Activated CD4-positive, alpha-beta T cell treated with anti-CD3 and anti-CD28 coated beads, Interleukin-2, amount 10 ng/mL, durations not matched to agents 7 days and 5 days (primary cell): ENCODE data around the gene SFXN2. TPM values are rescaled to one million over a fixed set of nuclear protein-coding genes. Genes with fewer than 3 reads are reported as not detected.
A peak's percentile ranks its signal among the peaks of the same experiment; 100 is the strongest.

Source experiments
- CTCF ChIA-PET: fragments of 350-600 bp; sonication (Branson Sonifier 250); formaldehyde crosslinking; loops from one replicate; lab custom pipeline; 2021; ENCODE audit warnings: antibody characterized with exemption; lab: Charles Lee
- POLR2A ChIA-PET: fragments of 350-600 bp; sonication (Branson Sonifier 250); formaldehyde crosslinking; loops from one replicate; lab custom pipeline; 2021; ENCODE audit warnings: antibody characterized with exemption; lab: Charles Lee
- DNase-seq: peaks from one replicate; pipeline ENCODE4 v3.0.0-alpha.2; 2020
- H3K27ac Mint-ChIP-seq: one replicate; pipeline ENCODE4 v1.8.0; 2021; ENCODE audit warnings: mild to moderate bottlenecking, moderate library complexity, mixed read lengths
- H3K27me3 Mint-ChIP-seq: one replicate; pipeline ENCODE4 v1.8.0; 2021; ENCODE audit warnings: mixed read lengths
- H3K36me3 Mint-ChIP-seq: one replicate; pipeline ENCODE4 v1.8.0; 2021; ENCODE audit warnings: low read depth, mixed read lengths
- H3K4me1 Mint-ChIP-seq: one replicate; pipeline ENCODE4 v1.8.0; 2021; ENCODE audit warnings: mixed read lengths
- H3K4me3 Mint-ChIP-seq: one replicate; pipeline ENCODE4 v1.8.0; 2021; ENCODE audit warnings: mild to moderate bottlenecking, moderate library complexity, mixed read lengths
- H3K9me3 Mint-ChIP-seq: one replicate; pipeline ENCODE4 v1.8.0; 2021; ENCODE audit warnings: mixed read lengths
- total RNA-seq, 2 experiments: library from RNA; stranded (reverse); gene quantifications; one replicate each; pipeline ENCODE4 v1.2.3, GENCODE V29; 2021

Gene SFXN2
- total RNA-seq, 2 experiments from 2014 or later = 20.7 to 23.6 TPM

- H3K4me1 Mint-ChIP-seq = peaks cover 47% of the 10 kb centered on the region
- no peak for DNase-seq
- no peaks in the 10 kb centered on the region for H3K9me3 Mint-ChIP-seq
- peak overlapping the region; percentile 63 for H3K4me3 Mint-ChIP-seq
- no peaks in the 10 kb centered on the region for H3K27me3 Mint-ChIP-seq
- H3K36me3 Mint-ChIP-seq = peaks cover 4% of the 10 kb centered on the region
- ChIA-PET CTCF (interaction anchor here (1.2 to 5.6 kb wide), 6 partner anchors 9 to 38 kb away, joined by 3 to 22 read pairs (median 6); partner anchors contain the start of gene TRIM8), POLR2A (no interaction called here)
- peak overlapping the region; percentile 85 for H3K27ac Mint-ChIP-seq
These were observed 39.3 kb upstream of the SFXN2 start for GRCh38 chr10:102675011-102675665.

GRCh38 chr10:102675666-102676533 is 38.5 kb upstream of the SFXN2 start:
- ChIA-PET POLR2A (interaction anchor here (0.7 kb wide), 1 partner anchor 15 kb away, joined by 14 read pairs; no protein-coding TSS in a partner anchor), CTCF (interaction anchor here (0.6 to 5.6 kb wide), 9 partner anchors 9 to 37 kb away, joined by 3 to 22 read pairs (median 4); partner anchors contain the start of gene TRIM8)
- peaks cover 47% of the 10 kb centered on the region for H3K4me1 Mint-ChIP-seq
- peak overlapping the region; percentile 54 for H3K27ac Mint-ChIP-seq
- no peaks in the 10 kb centered on the region for H3K27me3 Mint-ChIP-seq
- no peak overlapping the region for H3K4me3 Mint-ChIP-seq
- DNase-seq = no peak
- H3K9me3 Mint-ChIP-seq = no peaks in the 10 kb centered on the region
- H3K36me3 Mint-ChIP-seq = peaks cover 4% of the 10 kb centered on the region

GRCh38 chr10:102676534-102677315 is 37.7 kb upstream of the SFXN2 start:
- H3K27me3 Mint-ChIP-seq = no peaks in the 10 kb centered on the region
- no peaks in the 10 kb centered on the region for H3K9me3 Mint-ChIP-seq
- no peak for DNase-seq
- CTCF ChIA-PET = interaction anchor here (0.7 to 5.6 kb wide), 8 partner anchors 10 to 38 kb away, joined by 3 to 22 read pairs (median 4); partner anchors contain the start of genes ARL3, SFXN2 and TRIM8
- peaks cover 52% of the 10 kb centered on the region for H3K4me1 Mint-ChIP-seq
- H3K4me3 Mint-ChIP-seq = no peak overlapping the region
- POLR2A ChIA-PET = interaction anchor here (0.7 kb wide), 1 partner anchor 16 kb away, joined by 14 read pairs; no protein-coding TSS in a partner anchor
- H3K27ac Mint-ChIP-seq = no peak overlapping the region
- peaks cover 4% of the 10 kb centered on the region for H3K36me3 Mint-ChIP-seq

DNA sequence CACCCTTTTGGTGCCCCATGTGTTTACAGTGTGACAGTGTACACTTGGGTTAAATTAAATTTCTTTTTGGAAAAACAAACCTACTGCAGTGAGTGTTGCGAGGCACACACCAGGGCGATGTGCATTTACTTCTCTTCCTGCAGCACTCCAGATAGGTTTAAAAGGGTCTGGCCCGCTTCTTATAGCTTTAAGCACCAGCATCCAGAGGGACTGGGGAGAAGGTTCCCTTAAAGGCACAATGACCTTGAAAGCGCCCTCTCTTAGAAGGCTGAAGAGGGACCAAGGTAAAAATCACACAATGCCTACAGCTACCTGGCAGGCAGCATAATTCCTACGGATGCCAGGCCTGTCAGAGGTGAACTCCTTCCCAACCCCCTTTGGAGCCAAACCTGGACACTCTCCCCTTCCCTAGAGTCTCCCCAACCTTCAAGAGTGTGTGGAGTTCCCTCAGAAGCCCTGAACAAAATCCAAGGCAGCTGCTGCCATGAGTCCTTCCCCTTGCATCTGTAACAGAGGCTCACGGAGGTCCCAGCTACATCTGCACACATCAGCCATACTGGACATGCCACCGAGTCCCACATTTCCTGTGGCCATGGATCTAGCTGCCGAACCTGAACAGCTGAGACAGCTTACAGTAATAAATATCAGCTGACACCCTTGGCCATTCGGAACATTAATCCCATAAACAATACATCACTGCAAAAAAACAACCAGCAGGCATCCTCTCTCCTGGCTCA is 36.9 kb upstream of the SFXN2 start:
- peaks cover 8% of the 10 kb centered on the region for H3K36me3 Mint-ChIP-seq
- CTCF ChIA-PET = interaction anchor here (1.0 to 5.6 kb wide), 8 partner anchors 8 to 37 kb away, joined by 3 to 22 read pairs (median 6); partner anchors contain the start of genes ARL3, SFXN2 and TRIM8
- H3K27ac Mint-ChIP-seq = no peak overlapping the region
- H3K9me3 Mint-ChIP-seq = no peaks in the 10 kb centered on the region
- POLR2A ChIA-PET = no interaction called here
- H3K4me3 Mint-ChIP-seq = no peak overlapping the region
- peaks cover 60% of the 10 kb centered on the region for H3K4me1 Mint-ChIP-seq
- no peak for DNase-seq
- no peaks in the 10 kb centered on the region for H3K27me3 Mint-ChIP-seq

- peaks cover 56% of the 10 kb centered on the region for H3K4me1 Mint-ChIP-seq
These were observed 36.4 kb upstream of the SFXN2 start for GRCh38 chr10:102678068-102678400.

DNA sequence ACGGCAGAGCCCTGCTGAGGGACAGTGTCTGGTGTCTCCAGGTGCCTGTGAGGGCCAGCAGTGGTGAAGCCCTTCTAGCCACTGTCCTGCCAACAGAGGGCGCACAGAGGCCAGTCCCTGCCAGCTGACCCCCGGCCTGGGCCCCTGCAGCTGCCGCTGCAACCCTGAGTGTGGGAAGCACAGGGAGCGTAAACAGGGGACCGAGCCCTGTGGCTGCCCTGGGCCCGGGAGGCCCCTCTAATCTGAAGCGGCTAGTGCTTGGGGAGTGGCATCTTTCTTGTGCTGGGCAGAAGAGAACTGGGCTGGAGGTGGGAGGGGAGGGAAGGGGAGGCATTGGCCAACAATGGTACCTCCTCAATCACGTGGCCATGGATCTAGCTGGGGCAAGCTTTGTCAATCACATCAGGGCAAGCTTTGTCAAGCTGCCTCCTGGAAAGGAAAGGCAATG is 35.6 kb upstream of the SFXN2 start:
- Mint-ChIP-seq H3K9me3 (no peaks in the 10 kb centered on the region), H3K27ac (no peak overlapping the region), H3K4me1 (peaks cover 48% of the 10 kb centered on the region), H3K36me3 (peaks cover 10% of the 10 kb centered on the region), H3K27me3 (no peaks in the 10 kb centered on the region), H3K4me3 (no peak overlapping the region)
- ChIA-PET CTCF (interaction anchor here (1.1 to 2.7 kb wide), 4 partner anchors 10 to 168 kb away, joined by 3 to 14 read pairs (median 4); no protein-coding TSS in a partner anchor), POLR2A (no interaction called here)
- no peak for DNase-seq

More at GRCh38 chr10:102678068-102678400, 36.4 kb upstream of the SFXN2 start:
- ChIA-PET POLR2A (no interaction called here), CTCF (interaction anchor here (1.0 to 5.6 kb wide), 6 partner anchors 9 to 37 kb away, joined by 3 to 22 read pairs (median 6); partner anchors contain the start of genes ARL3, SFXN2 and TRIM8)
- H3K27ac Mint-ChIP-seq = no peak overlapping the region
- no peak overlapping the region for H3K4me3 Mint-ChIP-seq
- no peaks in the 10 kb centered on the region for H3K9me3 Mint-ChIP-seq
- H3K36me3 Mint-ChIP-seq = peaks cover 8% of the 10 kb centered on the region
- DNase-seq = no peak
- no peaks in the 10 kb centered on the region for H3K27me3 Mint-ChIP-seq

DNA sequence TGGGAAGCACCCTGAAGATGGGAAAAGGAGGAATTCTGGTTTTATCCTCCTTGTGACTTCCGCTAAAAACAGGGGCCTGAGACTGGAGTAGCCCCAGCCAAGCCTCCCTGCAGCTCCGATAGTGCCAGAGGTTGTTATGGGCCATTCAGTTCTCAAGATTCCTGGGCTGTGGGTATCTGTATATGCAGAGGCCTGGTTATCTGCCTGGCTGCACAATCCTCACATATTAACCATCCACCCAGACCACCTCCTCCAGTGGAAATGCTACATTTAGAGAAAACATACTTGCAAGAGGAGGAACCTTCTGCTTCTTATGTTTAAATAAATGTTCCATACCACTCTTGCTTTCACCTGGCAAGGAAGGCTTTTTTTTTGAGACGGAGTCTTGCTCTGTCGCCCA is 34.8 kb upstream of the SFXN2 start:
- peaks cover 12% of the 10 kb centered on the region for H3K36me3 Mint-ChIP-seq
- peaks cover 41% of the 10 kb centered on the region for H3K4me1 Mint-ChIP-seq
- CTCF ChIA-PET = interaction anchor here (1.1 to 2.7 kb wide), 3 partner anchors 11 to 168 kb away, joined by 3 to 14 read pairs (median 3); no protein-coding TSS in a partner anchor
- no peak overlapping the region for H3K4me3 Mint-ChIP-seq
- no peaks in the 10 kb centered on the region for H3K9me3 Mint-ChIP-seq
- POLR2A ChIA-PET = no interaction called here
- H3K27ac Mint-ChIP-seq = no peak overlapping the region
- DNase-seq = no peak
- H3K27me3 Mint-ChIP-seq = no peaks in the 10 kb centered on the region

DNA sequence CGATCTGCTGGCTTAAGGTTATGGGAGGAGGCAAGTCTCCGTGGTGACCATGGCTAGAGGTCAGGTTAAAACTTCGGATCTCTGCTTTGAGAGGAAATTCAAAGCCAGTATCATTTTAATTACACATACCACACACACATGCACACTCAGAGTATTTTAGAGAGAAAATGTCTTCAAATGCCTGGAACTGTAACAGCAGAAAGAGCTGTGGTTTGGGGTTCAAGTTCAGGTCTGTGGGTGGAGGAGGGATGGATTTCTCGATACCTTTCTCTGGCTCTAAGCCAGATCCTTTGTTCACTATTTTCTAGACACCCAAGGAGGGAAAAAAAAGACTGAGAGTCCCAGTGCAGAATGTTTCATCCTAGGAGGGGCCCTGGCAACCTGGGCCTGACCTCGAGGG is 32.7 kb upstream of the SFXN2 start:
- Mint-ChIP-seq H3K27me3 (no peaks in the 10 kb centered on the region), H3K27ac (peak overlapping the region; percentile 71), H3K36me3 (peaks cover 9% of the 10 kb centered on the region), H3K9me3 (no peaks in the 10 kb centered on the region), H3K4me3 (no peak overlapping the region), H3K4me1 (peaks cover 22% of the 10 kb centered on the region)
- DNase-seq = no peak
- ChIA-PET POLR2A (no interaction called here), CTCF (interaction anchor here (0.6 kb wide), 1 partner anchor 1028 kb away, joined by 5 read pairs; no protein-coding TSS in a partner anchor)

GRCh38 chr10:102682416-102682815 is 32.0 kb upstream of the SFXN2 start:
- Mint-ChIP-seq H3K4me3 (no peak overlapping the region), H3K9me3 (no peaks in the 10 kb centered on the region), H3K27ac (no peak overlapping the region), H3K4me1 (peaks cover 19% of the 10 kb centered on the region), H3K36me3 (peaks cover 9% of the 10 kb centered on the region), H3K27me3 (no peaks in the 10 kb centered on the region)
- ChIA-PET POLR2A (no interaction called here), CTCF (interaction anchor here (0.5 kb wide), 1 partner anchor 222 kb away, joined by 3 read pairs; no protein-coding TSS in a partner anchor)
- peak; percentile 30 for DNase-seq

DNA sequence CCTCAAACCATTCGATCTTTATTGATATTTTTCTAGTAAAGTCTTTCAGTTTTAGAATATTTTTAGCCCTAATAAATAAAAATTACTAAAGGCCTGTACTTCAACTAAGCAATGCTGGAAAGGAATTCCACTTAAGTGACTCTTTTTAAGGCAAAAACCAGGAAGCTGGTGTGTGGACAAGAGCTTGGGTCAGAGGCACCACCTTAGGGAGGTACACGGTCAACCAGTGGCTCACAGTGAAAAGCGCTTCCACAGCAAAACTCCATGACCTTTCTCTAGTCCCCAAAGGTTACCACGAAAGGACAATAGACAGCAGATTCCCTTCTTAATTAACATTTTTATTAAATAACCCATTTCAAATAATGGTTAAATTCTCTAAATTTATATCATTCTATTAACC is 31.5 kb upstream of the SFXN2 start:
- Mint-ChIP-seq H3K36me3 (peaks cover 11% of the 10 kb centered on the region), H3K27ac (no peak overlapping the region), H3K4me1 (peaks cover 19% of the 10 kb centered on the region), H3K27me3 (no peaks in the 10 kb centered on the region), H3K4me3 (no peak overlapping the region), H3K9me3 (no peaks in the 10 kb centered on the region)
- ChIA-PET CTCF (interaction anchor here (0.5 kb wide), 1 partner anchor 221 kb away, joined by 3 read pairs; no protein-coding TSS in a partner anchor), POLR2A (no interaction called here)
- DNase-seq = no peak

DNA sequence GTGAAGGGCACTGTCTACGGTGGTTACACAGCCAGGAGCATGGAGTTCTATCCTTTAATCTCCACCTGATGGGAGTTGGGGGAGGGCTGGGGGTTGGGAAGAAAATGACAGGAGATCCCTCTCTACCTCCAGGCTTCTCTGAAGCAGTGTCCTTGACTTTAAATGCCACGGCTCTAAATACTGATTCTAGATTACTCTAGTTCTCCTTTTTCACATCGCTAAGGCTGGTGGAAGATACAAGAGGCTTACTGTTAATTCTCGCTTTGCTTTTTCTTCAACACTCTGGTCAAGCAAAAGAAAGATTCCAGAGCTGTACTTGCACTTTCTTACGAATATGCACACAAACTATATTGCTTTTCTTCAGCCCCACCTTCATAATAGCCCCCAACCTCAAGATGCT is 30.7 kb upstream of the SFXN2 start:
- DNase-seq = no peak
- no peaks in the 10 kb centered on the region for H3K9me3 Mint-ChIP-seq
- ChIA-PET CTCF (no interaction called here), POLR2A (no interaction called here)
- no peaks in the 10 kb centered on the region for H3K27me3 Mint-ChIP-seq
- no peak overlapping the region for H3K4me3 Mint-ChIP-seq
- no peak overlapping the region for H3K27ac Mint-ChIP-seq
- H3K36me3 Mint-ChIP-seq = peaks cover 12% of the 10 kb centered on the region
- H3K4me1 Mint-ChIP-seq = peaks cover 16% of the 10 kb centered on the region
